ENCODE results near the gene EBF3.

EBF3 gene, protein sequence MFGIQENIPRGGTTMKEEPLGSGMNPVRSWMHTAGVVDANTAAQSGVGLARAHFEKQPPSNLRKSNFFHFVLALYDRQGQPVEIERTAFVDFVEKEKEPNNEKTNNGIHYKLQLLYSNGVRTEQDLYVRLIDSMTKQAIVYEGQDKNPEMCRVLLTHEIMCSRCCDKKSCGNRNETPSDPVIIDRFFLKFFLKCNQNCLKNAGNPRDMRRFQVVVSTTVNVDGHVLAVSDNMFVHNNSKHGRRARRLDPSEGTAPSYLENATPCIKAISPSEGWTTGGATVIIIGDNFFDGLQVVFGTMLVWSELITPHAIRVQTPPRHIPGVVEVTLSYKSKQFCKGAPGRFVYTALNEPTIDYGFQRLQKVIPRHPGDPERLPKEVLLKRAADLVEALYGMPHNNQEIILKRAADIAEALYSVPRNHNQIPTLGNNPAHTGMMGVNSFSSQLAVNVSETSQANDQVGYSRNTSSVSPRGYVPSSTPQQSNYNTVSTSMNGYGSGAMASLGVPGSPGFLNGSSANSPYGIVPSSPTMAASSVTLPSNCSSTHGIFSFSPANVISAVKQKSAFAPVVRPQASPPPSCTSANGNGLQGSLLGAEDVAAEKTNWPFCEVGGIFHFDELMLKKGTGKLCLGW

DNA sequence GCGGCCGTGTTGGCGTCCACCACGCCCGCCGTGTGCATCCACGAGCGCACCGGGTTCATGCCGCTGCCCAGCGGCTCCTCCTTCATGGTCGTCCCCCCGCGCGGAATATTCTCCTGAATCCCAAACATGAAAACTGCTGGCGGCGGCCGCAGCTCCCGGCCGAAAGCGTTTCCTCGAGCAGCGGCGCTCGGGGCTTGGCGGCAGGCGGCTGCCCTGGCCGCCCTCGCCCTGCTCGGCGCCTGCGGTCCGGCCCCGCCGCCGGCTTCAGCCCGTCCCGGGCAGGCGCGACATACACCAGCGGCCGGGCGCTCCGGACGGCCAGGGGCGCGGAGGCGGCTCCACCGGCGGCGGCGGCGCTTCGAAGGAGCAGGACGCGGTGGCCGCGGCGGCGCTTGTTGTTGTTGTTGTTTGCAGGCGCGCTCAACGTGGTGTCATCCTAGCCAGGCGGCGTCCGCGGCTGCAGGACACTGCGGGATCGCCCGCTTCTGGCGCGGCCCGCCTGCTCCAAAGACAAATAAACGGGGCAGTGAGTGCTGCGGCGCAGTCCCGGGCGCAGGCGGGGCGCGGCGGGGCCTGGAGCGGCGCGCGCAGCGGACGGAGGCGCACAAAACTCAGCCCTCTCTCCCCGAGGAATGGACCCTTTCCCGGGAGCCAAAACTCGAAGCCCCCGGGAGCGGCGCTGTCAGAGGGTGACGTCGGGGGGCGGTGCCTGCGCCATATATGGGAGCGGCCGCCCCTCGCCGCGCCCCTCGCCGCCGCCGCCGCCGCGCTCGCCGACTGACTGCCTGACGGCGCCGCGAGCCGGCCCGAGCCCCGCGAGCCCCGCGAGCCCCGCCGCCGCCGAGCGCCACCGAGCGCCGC, at the start of gene EBF3:
Gene EBF3, minus strand, starts transcription at position 634 of the 861 bp plus-strand sequence. Its CDS starts 506 bp downstream, at position 128.
- DNase-seq (ENCODE audit: low read depth) = no peak

DNA sequence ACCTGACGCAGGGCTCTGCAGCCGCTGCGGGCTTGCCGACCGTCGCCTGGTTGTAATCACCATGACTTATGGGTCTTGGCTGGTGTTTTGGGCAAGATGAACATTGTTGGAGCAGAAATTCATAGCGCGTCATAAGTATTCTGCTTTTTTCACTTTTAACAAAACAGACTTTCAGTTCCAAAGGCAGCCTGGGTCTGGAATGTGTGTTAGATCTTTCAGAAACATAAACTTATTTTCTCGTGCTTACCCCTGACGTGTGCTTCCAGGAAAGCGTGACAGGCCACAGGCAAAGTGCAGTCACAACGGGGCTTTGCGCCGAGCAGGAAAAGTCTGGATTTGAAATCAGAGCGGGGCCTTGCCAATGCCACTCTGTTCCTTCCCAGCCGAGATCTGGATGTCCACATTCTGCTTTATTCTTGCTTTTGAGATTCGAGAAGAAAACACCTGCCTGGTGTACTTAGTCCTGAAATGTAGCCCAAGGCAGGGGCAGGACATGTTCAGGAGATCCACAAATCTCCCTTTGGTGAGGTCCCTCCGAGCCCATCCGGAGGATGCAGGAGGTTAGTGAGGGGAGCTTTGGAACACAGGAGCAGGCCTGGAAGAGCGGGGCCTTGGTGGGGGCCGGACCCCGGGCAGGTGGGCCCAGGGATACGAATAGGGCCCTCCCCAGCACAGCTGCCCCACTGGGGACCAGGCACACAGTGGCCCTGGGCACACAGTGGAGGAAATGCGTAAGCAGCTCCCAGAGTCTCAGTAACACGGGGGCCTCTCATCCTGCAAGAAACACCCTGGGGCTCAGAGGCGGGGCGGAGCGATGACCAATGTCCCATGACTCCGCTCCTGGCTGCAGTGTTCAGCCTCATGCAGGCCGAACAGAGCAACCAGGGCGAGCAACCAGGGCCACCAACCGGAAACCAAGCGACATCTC, 49.5 kb upstream of the EBF3 start:
- no peak for DNase-seq (ENCODE audit: low read depth)

DNA sequence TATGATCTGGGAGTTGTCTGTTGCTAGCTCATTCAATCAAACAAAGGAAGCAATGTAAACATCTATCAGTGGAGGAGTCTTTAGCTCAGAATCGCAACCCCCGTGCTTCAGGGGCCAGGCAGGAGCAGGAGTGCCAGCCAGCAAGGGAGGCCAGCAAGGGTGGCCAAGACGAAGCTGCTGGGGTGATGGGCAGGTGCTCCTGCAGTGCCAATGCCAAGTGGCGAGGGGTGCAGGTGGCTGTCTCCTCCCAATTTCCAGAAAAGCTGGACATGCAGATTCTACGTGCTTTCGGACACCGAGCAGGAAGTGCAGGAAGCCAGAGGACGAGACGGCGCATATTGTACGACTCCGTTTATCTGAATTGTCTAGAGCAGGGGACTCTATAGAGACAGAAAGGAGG, 48.1 kb upstream of the EBF3 start:
- no peak for DNase-seq (ENCODE audit: low read depth)

DNA sequence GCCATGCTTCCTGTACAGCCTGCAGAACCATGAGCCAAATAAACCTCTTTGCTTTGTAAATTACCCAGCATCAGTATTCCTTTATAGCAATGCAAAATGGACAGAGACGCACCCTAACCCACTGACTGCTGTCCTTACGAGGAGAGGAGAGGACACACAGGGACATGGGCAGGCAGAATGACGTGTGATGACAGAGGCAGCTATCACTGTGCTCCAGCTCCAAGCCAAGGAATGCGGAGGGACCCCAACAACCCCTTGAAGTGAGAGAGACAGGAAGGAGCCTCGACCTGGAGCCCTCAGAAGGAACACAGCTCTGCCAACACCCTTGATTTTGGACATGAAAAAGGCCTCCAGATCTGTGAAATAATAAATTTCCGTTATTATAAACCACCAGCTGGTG, 46.6 kb upstream of the EBF3 start:
- no peak for DNase-seq (ENCODE audit: low read depth)

DNA sequence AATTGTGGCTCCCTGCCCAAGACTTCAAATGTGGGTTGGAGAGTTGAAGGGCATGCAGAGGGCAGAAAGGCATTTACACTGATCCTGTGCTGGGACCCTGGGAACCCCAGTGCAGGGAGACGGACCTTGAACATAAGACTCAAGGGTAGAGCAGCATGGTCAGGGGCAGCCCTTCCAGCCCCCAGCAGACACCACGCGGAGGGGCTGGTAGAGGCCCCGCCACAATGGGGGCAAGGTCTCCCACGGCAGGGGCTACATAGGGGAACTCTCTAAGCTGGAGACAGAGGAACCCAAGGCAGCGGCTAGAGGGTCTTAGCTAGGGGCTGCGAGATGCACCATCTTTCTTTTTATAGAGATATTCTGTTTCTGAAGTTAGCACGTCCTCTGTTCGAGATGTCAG, 45.2 kb upstream of the EBF3 start:
- no peak for DNase-seq (ENCODE audit: low read depth)

DNA sequence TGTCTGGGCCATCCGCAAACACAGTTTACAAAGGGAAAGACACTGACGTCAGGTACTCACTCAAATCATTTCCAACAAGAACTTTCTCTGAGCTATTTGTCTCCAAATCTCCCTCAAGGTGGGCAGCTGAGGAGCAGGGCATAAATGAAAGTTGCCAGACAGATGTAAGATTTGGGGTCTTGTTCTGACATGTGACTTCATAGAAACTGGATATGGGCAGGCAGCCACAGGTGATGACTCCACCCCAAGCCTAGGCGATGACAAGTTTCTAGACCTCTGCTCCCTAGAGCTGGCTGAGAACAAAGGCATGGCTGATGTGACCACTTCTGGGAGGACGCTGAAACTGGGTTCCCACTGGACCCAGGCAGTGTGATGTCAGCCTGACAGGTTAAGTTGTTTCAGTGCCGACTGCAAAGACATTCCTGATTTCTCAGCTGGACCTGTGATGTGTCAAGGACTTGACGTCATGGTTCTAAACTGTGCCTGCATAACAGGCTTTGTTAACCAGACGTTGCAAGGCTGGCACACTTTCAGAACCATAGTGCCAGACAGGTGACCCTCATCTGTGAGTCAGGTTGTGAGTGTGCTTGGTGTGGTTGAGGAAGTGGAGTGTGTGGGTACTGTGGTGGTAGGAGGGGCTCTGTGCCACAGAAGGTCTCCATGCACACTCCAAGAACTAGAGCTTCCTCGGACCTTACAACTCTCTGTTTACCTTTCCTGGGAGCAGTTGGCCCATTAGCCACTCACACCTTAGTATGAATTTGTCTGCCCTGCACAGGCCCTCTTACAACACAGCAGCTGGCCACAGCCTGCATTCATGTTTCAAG, 39.9 kb upstream of the EBF3 start:
- DNase-seq (ENCODE audit: low read depth) = no peak

DNA sequence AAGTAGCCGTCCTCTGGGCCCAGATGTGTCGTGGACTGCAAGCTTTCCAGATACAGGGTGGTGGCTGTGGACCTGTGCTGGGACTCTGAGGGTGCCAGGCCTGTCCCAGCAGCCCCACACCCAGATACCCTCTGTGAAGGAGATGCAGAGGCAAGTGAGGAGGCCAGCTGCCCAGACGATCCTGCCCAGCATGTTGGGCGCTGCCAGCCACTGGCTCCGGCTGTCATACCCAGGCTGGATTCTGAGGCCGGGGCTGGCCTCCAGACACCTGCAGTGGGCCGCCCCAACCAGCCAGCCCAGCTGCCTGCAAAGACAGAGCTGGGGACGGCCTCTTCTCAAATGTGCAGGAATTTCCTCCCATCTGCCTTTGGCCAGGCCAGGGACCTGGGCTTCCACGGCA, 39.1 kb upstream of the EBF3 start:
- DNase-seq (ENCODE audit: low read depth) = no peak

DNA sequence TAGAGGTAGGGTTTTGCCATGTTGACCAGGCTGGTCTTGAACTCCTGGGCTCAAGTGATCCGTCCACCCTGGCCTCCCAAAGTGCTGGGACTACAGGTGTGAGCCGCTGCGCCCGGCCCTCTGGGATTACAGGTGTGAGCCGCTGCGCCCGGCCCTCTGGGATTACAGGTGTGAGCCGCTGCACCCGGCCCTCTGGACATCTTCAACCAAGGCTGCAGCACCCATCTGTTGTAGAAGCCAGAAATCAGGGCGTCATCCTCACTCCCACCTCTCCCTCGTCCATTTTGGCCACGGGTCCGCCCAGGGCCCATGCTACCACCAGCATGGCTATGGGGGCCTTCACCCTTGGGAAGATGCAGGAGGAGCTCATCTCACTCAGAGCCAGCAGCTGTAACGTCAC, 38.5 kb upstream of the EBF3 start:
- DNase-seq (ENCODE audit: low read depth) = no peak

DNA sequence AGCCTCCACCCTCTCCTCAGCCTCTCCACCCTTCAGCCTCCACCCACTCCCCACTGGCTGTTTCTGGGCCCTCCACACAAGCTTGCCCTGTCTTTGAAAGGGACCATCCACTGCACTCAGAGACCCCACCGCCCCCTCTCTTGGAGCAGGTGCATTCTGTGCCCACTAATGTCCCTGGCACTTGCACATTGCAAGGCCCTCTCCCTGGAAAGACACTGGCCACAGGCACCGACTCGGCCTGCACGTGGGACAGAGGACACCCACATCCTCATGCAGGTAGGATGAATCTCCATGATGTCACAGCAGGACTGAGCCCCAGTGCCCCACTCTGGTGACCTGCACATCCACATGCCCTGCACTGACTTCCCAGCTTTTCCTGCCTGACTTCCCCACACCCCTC, 36.8 kb upstream of the EBF3 start:
- no peak for DNase-seq (ENCODE audit: low read depth)

DNA sequence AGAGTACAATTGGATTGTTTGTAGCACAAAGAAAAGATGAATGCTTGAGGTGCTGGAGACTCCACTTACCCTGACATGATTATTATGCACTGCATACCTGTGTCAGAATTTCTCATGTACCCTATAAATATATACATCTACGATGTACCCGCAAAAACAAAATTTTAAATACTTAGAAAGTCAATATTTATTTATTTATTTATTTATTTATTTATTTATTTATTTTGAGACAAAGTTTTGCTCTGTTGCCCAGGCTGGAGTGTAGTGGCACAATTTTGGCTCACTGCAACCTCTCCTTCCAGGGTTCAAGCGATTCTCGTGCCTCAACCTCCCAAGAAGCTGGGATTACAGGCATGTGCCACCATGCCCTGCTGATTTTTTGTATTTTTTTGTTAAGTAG, 35.1 kb upstream of the EBF3 start:
- DNase-seq (ENCODE audit: low read depth) = no peak

DNA sequence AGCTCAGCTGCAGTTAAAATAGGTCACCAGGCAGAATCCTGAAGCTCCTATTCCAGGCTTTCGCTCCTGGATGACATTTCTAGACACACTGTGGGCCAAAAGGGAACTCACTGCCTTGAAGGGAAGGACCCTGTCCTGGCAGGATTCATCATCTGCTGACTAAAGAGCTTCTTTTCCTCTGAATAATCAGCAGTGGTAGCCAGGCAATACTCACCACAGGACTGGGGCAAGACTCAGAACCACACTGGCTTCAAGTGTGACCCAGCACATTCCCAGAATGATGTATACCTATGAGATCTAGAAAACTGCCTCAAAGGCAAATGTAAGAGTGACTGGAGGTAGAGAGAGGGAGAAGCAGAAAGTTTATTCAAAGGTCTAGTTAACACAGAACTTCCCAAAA, 29.5 kb upstream of the EBF3 start:
- DNase-seq (ENCODE audit: low read depth) = peak; percentile 74

DNA sequence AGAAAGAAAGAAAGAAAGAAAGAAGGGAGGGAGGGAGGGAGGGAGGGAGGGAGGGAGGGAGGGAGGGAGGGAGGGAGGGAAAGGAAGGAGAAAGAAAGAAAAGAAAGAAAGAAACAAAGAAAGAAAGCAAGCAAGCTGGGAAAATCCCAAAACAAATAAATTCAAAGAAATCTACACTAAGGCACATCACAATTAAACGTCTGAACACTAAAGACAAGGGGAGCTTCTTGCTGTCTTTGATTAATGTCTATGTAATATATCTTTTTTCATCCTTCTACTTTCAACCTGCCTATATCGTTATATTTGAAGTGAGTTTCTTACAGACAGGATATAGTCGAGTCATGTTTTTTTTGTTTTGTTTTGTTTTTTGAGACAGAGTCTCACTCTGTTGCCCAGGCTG, 28.3 kb upstream of the EBF3 start:
- no peak for DNase-seq (ENCODE audit: low read depth)

DNA sequence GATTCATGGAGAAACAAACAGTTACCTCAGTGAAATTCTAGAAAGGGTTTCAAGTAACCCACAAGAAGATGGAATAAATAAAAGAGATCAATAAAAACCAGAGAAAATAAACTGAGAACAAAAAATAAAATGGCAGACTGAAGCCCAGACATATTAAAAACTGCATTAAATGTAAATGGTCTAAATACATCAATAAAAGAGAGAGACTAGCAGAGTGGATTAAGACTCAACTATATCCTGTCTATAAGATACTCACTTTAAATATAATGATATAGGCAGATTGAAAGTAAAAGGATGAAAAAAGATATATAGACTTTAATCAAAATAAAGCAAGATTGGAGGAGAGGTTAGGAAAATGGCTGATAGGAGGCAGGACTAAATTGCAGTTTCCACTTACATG, 18.8 kb upstream of the EBF3 start:
- no peak for DNase-seq (ENCODE audit: low read depth)

DNA sequence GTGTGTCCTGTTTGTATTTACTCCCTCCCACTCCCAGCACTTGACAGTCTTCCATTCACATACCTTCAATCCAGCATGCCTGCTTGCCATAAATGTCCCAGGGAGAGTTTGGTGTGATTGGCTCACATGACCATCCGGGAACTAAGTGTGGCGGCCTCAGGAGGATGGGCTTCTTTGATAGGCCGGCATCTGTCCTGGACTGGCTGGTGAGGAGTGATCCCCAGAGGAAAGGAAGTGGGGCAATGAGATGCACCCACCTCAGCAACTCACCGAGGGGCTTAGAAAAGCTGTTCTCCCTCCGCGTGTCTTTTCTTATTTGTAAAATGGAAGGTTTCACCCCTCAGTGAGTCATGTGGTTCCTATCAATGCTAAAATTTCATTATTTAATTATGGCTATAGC, 14.9 kb upstream of the EBF3 start:
- DNase-seq (ENCODE audit: low read depth) = no peak

DNA sequence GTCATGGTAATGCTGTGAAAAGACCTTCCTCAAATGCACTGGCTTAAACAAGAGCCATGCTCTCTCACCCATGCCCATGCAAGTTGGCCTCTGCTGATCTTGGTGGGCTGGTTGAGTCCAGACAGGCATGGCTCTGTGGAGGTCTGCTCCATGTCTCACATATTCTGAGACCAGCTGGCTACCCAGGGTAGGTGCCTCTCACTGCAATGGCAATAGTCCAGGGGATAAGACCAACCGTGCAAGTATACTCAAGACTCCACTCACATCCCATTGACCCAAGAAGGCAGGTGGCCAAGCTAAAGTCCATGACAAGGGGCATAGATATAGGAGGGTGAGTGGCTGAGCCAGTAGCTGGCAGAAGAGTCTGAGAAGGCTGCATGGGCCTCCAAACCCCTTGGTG, 14.2 kb upstream of the EBF3 start:
- no peak for DNase-seq (ENCODE audit: low read depth)

DNA sequence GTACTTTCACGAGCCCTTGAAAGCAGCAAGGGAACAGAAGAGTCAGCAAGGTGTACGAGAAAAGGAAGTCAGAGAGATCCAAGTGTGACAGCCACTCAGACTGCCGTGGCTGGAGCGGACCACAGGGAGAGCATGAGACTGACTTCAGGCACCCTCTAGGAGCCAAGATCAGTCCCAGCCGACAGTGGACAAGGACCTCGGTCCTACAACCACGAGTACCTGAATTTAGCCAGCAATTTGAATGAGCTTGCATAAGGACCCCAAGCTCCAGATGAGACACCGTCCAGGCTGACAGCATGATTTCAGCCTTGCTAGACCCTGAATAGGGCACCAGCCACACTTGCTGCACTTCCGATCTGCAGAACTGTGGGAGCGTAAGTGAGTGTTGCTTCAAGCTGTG, 13.7 kb upstream of the EBF3 start:
- no peak for DNase-seq (ENCODE audit: low read depth)

DNA sequence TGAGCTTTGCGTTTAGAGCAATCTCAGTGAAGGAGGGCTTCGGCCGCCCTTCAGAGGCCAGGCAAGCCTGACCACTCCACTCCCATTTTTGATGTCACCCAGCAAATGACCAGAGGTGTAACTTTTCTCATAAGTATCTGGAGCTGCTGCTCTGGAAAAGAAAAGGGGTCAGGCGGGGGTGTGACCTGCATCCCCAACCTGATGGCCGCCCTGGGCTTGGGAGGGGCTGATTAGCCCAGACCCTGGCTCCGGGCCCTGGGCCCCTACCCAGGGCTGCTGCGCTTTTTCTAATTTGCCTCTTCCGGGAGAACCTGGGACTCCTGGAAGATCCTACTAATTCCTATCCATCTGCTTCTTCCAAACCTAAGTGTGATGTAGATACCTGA, 9.6 kb upstream of the EBF3 start:
- DNase-seq (ENCODE audit: low read depth) = no peak

DNA sequence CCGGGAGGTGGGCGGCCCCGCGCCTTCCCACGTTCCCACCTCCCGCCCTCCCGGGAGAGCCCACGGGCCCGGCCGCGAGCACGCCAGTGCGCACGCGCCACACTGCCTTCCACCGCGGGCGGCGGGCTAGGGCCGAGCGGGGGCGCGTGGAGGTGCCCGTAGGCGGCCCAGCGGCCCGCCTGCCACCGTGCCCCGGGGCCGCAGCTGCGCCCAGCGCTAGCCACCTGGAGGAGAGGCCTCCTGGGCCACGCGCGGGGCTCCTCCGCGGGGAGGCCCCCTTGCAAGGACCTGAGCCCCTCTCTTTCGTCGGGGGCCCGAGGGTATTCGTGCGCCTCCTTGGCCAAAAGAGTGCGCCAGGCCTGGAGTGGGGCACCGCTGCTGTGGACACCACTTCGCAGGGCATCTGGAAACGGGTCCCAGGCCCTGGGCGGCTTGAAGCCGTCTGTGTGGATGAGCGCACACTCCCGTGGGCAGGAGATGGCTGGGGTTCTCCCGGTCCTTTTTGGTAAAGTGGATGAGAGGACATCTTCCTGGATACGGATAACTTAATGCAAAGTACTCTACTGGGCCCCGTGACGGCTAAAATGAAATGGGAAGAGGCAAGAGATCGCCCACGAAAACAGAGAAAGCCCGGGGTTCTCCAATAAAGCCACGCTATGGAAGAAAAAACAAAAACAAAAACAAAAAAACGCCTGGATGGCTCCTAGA, 9.0 kb upstream of the EBF3 start:
- DNase-seq (ENCODE audit: low read depth) = no peak

DNA sequence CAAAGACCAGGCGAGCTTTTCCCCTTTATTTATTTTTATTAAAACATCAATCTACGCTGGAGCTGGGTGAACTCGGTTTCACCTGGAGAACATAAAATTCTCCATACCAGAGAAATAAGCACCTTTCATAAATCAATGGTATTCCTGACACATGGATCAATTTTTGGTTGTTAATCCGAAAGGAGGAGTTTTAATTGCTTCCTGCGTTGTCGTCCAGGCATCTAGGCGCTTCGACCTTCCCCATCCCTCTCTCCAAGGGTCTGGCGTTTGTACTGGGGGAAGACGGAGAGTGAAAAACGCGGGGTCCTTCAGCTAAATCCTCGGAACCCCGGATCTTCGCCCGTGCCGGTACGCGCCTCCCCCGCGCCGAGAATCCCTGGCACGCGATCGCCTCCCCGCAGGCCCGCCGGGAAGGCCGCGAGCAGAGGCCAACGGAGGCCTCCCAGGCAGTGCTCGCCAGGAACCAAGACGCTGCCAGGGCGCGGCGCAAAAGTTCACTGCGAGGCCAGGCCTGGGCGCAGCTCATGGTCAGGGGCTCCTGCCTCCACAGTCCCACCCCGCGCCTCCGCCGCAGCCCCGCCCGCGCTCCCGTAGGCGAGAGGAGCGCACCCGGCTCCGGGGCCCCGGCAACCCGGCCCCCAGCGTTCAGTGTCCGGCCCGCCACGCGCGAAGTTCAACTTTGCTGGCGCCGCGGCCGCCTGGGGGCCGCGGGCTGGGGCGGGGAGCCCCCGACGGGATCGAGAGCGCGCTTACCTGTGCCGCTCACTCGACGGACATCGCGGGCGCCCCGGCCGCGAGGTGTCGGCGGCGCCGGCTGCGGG, 8.3 kb upstream of the EBF3 start:
- no peak for DNase-seq (ENCODE audit: low read depth)
